Epithelial cell of alveolus of lung (primary cell): ENCODE results near the gene TMEM17. TPM values are rescaled to one million over a fixed set of nuclear protein-coding genes. Genes with fewer than 3 reads are reported as not detected.

Experiments used
- total RNA-seq: library from RNA; depleted of rRNA; stranded (reverse); fragments of >200 nt; gene quantifications from 2 replicates; pipeline ENCODE4 v1.2.1, GENCODE V29; 2015

TMEM17 gene
- 1.3 TPM in 2 replicates for total RNA-seq

GRCh38 chr2:62505750-62506420, at the start of gene TMEM17:
TMEM17 (minus strand) TSS chr2:62506195; CDS start chr2:62506129, 66 bp downstream.

Other genes starting within 250 kb of the TMEM17 start
- gene EHBP1, start 199.5 kb upstream of the TMEM17 start, total RNA-seq, result 28.4 and 35.2 TPM in 2 replicates